Measurements from ENCODE around the gene LRP1B.

LRP1B gene

DNA sequence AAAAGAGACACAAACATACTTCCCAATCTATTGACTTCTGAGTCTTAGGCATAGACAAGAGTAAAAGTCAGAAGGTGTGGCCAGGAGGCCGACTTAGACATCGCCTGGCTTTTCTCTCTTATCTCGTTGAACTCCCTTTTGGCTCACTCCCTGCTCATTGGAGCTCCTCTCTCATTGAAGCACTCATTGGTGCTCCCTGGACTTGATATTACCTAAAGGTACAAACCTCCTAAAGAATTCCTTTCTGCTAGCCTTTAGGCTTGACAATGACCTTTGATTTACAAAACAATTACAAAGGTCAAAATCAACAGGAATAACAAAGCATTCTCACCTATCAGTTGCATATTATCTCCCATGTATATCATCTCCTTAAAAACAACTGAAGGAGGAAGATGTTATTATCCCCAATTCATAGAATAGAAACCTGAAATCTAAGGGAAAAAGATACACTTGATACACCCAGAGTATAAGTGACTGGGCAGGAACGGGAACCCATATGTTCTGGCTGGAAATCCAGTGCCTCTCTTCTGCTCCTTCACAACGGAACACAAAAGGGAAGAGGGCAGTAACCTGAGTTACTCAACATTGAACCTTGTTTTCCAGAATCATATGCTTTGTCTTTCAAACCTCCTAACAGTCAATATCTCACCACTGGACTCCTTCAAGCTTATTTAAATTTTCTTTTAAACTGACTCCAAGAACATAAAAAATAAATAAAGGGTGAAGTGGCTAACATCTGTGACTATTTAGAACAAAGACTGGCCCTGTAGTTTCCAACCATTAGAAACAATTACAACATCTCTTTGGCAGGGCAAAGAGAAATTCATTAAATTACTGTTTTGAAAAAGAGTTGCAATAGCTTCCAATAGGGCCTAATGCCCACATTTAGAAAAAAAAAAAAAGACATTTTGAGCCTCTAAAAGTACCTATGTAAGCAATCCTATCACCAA, 1247.9 kb downstream of the LRP1B start:
- ATAC-seq, result no peak
- H3K9me3 Mint-ChIP-seq, result no peaks in the 10 kb centered on the region
- no peaks in the 10 kb centered on the region for H3K36me3 Mint-ChIP-seq
- no peak overlapping the region for H3K27ac Mint-ChIP-seq
- H3K4me1 Mint-ChIP-seq, result no peaks in the 10 kb centered on the region
- no peak overlapping the region for H3K4me3 Mint-ChIP-seq
- H3K27me3 Mint-ChIP-seq, result no peaks in the 10 kb centered on the region

- H3K27me3 Mint-ChIP-seq, result no peaks in the 10 kb centered on the region
- no peak for ATAC-seq
- no peak overlapping the region for H3K4me3 Mint-ChIP-seq
- peaks cover 6% of the 10 kb centered on the region for H3K9me3 Mint-ChIP-seq
- no peaks in the 10 kb centered on the region for H3K36me3 Mint-ChIP-seq
- no peaks in the 10 kb centered on the region for H3K4me1 Mint-ChIP-seq
- no peak overlapping the region for H3K27ac Mint-ChIP-seq
Measured at GRCh38 chr2:140880573-140880972, 1250.2 kb downstream of the LRP1B start.

- H3K27me3 Mint-ChIP-seq, result no peaks in the 10 kb centered on the region
- no peak for ATAC-seq
- no peaks in the 10 kb centered on the region for H3K36me3 Mint-ChIP-seq
- H3K4me1 Mint-ChIP-seq, result no peaks in the 10 kb centered on the region
- H3K4me3 Mint-ChIP-seq, result no peak overlapping the region
- no peak overlapping the region for H3K27ac Mint-ChIP-seq
- peaks cover 6% of the 10 kb centered on the region for H3K9me3 Mint-ChIP-seq
Measured at GRCh38 chr2:140876015-140876414, 1254.8 kb downstream of the LRP1B start.

DNA sequence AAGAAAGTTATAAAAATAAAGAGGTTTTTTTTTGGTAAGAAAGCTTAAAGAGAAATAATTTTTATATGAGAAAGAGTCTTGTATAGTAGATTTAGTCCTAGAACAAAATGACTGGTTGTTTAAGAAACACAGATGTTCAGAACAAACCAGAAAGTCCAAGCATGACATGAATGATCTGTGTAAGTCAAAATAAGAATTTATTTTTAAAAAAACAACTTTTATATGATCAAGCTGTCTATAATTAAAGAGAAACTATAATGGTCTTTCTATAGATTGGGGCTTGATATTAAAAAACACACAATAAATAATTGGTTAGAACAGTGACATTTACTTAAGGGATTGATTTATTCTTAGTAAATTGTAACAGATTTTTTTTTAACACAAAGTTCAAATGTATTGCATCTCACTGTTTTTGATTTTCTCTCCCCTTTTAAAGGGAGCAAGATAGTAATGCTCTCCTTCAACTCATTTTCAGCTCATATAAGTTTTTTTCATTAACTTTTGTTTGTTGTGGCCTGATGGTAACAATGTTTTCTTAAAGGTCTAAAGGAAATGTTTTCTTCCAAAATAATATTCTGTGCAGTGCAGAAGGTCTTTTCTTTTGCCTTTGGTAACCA, 1256.8 kb downstream of the LRP1B start:
- Mint-ChIP-seq H3K9me3 (peaks cover 6% of the 10 kb centered on the region), H3K27me3 (no peaks in the 10 kb centered on the region), H3K27ac (no peak overlapping the region), H3K36me3 (no peaks in the 10 kb centered on the region), H3K4me1 (no peaks in the 10 kb centered on the region), H3K4me3 (no peak overlapping the region)
- no peak for ATAC-seq

DNA sequence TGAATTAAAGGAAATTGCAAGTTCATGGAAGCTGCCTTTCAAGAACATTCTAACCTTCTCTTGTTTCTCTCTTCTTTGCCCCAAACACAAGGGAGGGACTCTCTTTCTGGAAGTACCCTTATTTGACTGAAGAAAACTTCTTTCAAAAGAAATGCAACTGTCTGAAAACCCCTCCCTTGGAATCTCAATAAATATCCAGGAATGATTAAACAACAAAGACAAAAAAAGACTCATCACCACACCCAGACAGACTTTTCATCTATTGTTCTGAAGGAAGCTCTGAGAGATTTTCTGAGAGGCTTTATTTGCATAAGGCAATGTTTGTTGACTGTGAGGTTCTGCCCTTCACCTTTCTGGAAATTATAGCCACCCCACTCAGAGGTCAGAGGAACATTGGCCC, 1260.9 kb downstream of the LRP1B start:
- no peak overlapping the region for H3K4me3 Mint-ChIP-seq
- no peak for ATAC-seq
- no peaks in the 10 kb centered on the region for H3K27me3 Mint-ChIP-seq
- H3K9me3 Mint-ChIP-seq, result peaks cover 9% of the 10 kb centered on the region
- H3K4me1 Mint-ChIP-seq, result no peaks in the 10 kb centered on the region
- no peak overlapping the region for H3K27ac Mint-ChIP-seq
- H3K36me3 Mint-ChIP-seq, result no peaks in the 10 kb centered on the region

DNA sequence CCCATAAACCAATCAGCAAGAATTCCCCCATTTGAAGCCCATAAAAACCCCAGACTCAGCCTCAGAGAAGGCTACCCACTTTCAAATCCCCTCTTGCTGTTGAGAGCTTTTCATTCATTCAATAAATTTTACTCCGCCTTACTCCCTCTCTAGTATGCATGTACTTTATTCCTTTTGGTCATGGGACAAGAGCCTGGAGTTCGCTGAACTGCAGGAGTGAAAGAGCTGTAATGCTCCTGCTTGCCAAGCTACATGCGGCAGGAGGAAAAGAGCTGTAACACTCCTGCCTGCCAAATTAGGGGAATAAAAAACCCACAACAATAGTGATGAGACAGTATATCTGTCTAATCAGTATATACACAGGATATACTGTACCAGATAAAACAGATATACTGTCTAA, 1261.7 kb downstream of the LRP1B start:
- H3K27ac Mint-ChIP-seq, result no peak overlapping the region
- H3K36me3 Mint-ChIP-seq, result no peaks in the 10 kb centered on the region
- H3K27me3 Mint-ChIP-seq, result no peaks in the 10 kb centered on the region
- no peak overlapping the region for H3K4me3 Mint-ChIP-seq
- H3K4me1 Mint-ChIP-seq, result no peaks in the 10 kb centered on the region
- peaks cover 9% of the 10 kb centered on the region for H3K9me3 Mint-ChIP-seq
- no peak for ATAC-seq

GRCh38 chr2:140865837-140866236, 1265.0 kb downstream of the LRP1B start:
- no peak overlapping the region for H3K4me3 Mint-ChIP-seq
- no peaks in the 10 kb centered on the region for H3K36me3 Mint-ChIP-seq
- peaks cover 4% of the 10 kb centered on the region for H3K4me1 Mint-ChIP-seq
- ATAC-seq, result no peak
- no peaks in the 10 kb centered on the region for H3K27me3 Mint-ChIP-seq
- peaks cover 9% of the 10 kb centered on the region for H3K9me3 Mint-ChIP-seq
- no peak overlapping the region for H3K27ac Mint-ChIP-seq

GRCh38 chr2:140863713-140864112, 1267.1 kb downstream of the LRP1B start:
- H3K27ac Mint-ChIP-seq, result no peak overlapping the region
- no peaks in the 10 kb centered on the region for H3K27me3 Mint-ChIP-seq
- H3K4me3 Mint-ChIP-seq, result no peak overlapping the region
- H3K4me1 Mint-ChIP-seq, result peaks cover 4% of the 10 kb centered on the region
- peaks cover 9% of the 10 kb centered on the region for H3K9me3 Mint-ChIP-seq
- ATAC-seq, result no peak
- no peaks in the 10 kb centered on the region for H3K36me3 Mint-ChIP-seq

DNA sequence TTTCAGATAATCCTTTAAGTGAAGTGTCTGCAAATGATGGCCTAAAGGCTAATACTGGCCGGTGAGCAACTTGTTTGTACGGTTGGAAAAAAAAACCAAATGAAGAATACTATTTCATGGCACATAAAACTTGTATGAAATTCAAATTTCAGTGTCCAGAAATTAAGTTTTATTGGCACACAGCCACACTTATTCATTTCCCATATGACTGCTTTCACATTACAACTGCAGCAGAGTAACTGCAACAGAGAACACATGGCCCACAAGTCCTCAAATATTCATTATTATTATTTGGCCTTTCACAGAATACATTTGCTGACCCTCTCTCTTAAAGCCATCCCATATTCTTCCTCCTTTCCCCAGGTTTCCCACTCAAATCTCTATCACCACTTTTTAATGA, 1268.6 kb downstream of the LRP1B start:
- Mint-ChIP-seq H3K4me1 (peaks cover 4% of the 10 kb centered on the region), H3K4me3 (no peak overlapping the region), H3K27me3 (no peaks in the 10 kb centered on the region), H3K27ac (no peak overlapping the region), H3K9me3 (peaks cover 5% of the 10 kb centered on the region), H3K36me3 (no peaks in the 10 kb centered on the region)
- ATAC-seq, result no peak

DNA sequence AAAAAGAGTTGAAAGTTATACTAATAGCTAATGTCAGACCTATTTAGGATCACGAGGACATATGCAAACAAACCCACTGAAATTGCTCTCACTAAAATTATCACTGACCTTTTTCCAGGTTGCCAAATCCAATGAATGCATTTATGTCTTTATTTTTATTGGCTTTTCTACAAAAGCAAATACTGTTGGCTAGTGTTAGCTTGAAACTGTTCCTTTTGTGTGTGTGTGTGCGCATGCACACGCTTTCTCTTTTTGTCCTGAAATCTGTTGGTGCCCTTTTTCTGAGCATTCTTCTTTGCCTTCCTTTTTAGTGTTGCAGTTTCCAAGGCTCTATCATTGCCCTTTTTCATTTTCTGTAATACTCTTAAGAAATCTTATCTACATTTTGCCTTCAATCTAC, 1269.2 kb downstream of the LRP1B start:
- Mint-ChIP-seq H3K4me1 (peaks cover 4% of the 10 kb centered on the region), H3K27ac (no peak overlapping the region), H3K36me3 (no peaks in the 10 kb centered on the region), H3K4me3 (no peak overlapping the region), H3K9me3 (peaks cover 3% of the 10 kb centered on the region), H3K27me3 (no peaks in the 10 kb centered on the region)
- no peak for ATAC-seq

DNA sequence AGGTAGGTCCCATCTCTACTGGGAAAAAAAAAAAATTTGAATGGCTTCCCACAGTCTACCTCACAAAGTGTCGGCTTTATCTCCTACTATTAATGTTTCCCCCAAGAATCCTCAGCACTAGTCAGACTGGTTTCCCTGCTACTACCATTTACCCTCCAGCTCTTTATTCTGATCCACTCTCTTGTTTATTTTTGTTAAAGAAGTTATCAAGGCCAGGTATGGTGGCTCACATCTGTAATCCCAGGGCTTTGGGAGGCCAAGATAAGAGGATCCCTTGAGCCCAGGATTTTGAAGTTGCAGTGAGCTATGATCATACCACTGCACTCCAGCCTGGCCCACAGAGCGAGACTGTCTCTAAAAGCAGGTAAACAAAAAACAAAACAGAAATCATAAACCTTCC, 1275.3 kb downstream of the LRP1B start:
- Mint-ChIP-seq H3K4me3 (no peak overlapping the region), H3K27ac (no peak overlapping the region), H3K4me1 (no peaks in the 10 kb centered on the region), H3K36me3 (no peaks in the 10 kb centered on the region), H3K27me3 (no peaks in the 10 kb centered on the region), H3K9me3 (peaks cover 3% of the 10 kb centered on the region)
- ATAC-seq, result no peak

DNA sequence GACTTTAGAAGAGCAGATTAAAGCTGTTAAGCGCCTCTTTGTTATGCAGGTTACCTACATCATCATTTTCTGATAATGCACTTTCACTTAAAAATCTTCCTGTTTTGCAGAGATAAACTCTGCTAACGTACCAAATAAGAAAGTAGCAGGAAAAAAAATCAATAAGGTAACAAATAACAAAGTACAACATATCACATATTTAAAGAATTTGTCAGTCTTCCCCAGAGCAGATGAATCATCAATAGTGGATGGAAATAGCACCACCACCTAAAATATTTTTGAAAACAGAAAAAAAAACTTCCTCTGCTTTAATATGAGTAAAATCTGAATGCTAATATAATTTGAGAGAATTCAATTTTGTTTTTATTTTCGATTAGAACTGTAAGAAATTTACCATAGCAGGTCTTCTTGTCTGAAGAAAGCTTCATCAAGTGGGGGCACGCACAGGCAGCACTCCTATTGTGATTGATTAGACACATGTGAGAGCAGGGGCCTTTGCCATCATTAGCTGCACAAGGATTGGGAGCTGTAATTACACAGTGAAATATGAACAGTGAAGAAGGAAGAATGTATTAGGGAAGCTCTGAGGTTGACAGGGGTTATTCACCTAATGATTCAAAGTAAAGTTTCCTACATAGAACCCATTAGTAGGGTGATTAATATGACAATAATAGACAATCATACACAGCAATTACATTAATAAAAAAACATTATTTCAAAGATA, 1279.4 kb downstream of the LRP1B start:
- Mint-ChIP-seq H3K27me3 (no peaks in the 10 kb centered on the region), H3K9me3 (peaks cover 3% of the 10 kb centered on the region), H3K4me3 (no peak overlapping the region), H3K27ac (no peak overlapping the region), H3K4me1 (no peaks in the 10 kb centered on the region), H3K36me3 (no peaks in the 10 kb centered on the region)
- ATAC-seq, result no peak

DNA sequence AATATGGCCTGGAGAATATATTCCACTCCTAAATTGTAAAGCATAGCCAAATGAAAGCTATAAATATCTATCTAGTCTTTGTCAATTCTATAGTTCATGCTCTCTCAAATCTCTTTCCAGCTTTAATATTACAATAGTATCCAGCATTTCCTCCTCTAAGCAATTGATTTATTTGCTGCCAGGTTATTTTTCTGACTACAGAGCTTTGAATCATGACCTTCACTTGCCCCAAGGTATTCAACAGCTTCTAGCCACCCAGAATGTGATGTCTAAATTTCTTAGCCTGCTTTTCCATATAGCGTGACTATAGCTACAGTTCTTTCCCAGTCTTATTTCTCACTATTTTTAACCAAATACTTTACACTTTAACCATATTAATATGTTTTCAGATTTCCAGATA, 1287.6 kb downstream of the LRP1B start:
- Mint-ChIP-seq H3K4me3 (no peak overlapping the region), H3K4me1 (no peaks in the 10 kb centered on the region), H3K9me3 (no peaks in the 10 kb centered on the region), H3K27ac (no peak overlapping the region), H3K27me3 (no peaks in the 10 kb centered on the region), H3K36me3 (no peaks in the 10 kb centered on the region)
- no peak for ATAC-seq

GRCh38 chr2:140842110-140842509, 1288.7 kb downstream of the LRP1B start:
- no peaks in the 10 kb centered on the region for H3K36me3 Mint-ChIP-seq
- no peaks in the 10 kb centered on the region for H3K4me1 Mint-ChIP-seq
- H3K27ac Mint-ChIP-seq, result no peak overlapping the region
- no peaks in the 10 kb centered on the region for H3K27me3 Mint-ChIP-seq
- no peak for ATAC-seq
- no peak overlapping the region for H3K4me3 Mint-ChIP-seq
- no peaks in the 10 kb centered on the region for H3K9me3 Mint-ChIP-seq

DNA sequence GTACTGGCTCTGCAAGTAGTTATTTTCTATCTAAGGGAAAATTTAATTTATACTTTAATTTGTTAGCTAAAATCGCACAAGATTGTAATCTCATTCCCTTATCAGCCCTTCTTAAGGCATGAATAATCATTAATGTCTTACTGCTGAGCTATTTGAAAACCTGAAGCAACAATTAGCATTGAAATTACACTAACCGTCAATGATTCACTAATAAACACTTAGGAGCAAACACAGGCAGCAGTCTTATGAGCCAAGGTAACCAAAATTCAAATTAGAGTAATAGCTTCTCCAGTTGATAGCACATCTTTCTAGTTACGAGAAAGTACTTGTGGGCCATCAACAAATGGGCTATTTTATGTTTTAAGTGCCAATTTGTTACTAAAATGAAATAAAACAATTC, 1289.7 kb downstream of the LRP1B start:
- ATAC-seq, result no peak
- Mint-ChIP-seq H3K9me3 (no peaks in the 10 kb centered on the region), H3K27me3 (no peaks in the 10 kb centered on the region), H3K36me3 (no peaks in the 10 kb centered on the region), H3K27ac (no peak overlapping the region), H3K4me3 (no peak overlapping the region), H3K4me1 (no peaks in the 10 kb centered on the region)
